Measurements from ENCODE around the gene DEPDC5. TPM values are rescaled to one million over a fixed set of nuclear protein-coding genes. Genes with fewer than 3 reads are reported as not detected.

Gene DEPDC5
- total and polyA plus RNA-seq, 9 of the 15 experiments (the other 6 are each of a cell fraction or from before 2014, with no cell fraction given) = 2.3 to 12.3 (median 10.7) TPM

DNA sequence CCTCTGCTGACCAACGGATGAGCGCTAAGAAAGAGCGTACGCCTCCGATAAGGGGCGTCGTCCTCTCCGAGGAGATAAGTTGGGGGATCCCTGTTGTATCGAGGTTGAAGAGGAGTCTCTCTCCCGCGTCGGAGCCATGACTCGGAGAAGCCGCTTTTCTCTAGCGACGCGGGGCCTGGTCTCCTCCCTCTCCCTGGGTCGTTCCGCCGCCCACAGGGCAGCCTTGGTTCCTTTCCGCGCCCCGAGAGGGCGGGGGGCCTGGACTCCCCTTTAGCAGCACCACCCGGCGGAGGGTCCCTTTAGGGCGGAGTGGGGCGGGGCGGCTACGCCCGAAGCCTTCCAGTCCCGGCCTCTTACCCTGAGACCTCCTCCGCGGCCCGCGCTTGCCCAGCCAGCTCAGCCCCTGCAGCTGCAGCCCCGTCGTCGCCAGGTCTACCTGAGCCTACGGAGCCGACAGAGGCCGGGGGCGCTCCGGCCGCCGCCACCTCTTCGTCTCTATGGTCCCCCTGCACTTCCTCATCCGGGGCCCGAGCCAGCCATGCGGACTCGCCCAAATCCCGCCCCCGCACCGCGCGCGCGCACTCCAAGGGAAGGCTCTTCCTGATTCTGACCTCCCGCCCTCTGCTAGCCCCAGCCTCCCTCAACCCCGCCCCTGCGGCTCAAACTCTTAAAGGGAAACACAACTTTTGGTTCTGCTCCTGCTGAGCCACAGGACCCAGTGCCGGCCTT lies 4.0 kb upstream of the DEPDC5 start, which contains the start of gene PRR14L (continued):
- TF ChIP-seq, protein P1, sequence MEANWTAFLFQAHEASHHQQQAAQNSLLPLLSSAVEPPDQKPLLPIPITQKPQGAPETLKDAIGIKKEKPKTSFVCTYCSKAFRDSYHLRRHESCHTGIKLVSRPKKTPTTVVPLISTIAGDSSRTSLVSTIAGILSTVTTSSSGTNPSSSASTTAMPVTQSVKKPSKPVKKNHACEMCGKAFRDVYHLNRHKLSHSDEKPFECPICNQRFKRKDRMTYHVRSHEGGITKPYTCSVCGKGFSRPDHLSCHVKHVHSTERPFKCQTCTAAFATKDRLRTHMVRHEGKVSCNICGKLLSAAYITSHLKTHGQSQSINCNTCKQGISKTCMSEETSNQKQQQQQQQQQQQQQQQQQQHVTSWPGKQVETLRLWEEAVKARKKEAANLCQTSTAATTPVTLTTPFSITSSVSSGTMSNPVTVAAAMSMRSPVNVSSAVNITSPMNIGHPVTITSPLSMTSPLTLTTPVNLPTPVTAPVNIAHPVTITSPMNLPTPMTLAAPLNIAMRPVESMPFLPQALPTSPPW (CRISPR knock-in tag; IDR thresholded peaks at IDR 0.05) = peak; percentile 89
- TF ChIP-seq HDGF (IDR thresholded peaks at IDR 0.05) (no peak), NFXL1 (CRISPR knock-in tag; IDR thresholded peaks at IDR 0.05) (no peak), TAF1 (IDR thresholded peaks at IDR 0.05; ENCODE audit: control insufficient read depth, extremely low read depth, insufficient read depth, low read length, severe bottlenecking) (peak; percentile 85), NCOA1 (IDR thresholded peaks at IDR 0.05; ENCODE audit: low read depth) (no peak), HOXB6 (CRISPR knock-in tag; IDR thresholded peaks at IDR 0.05; ENCODE audit: borderline replicate concordance) (no peak), MED1 (CRISPR knock-in tag; IDR thresholded peaks at IDR 0.05; ENCODE audit: borderline replicate concordance) (no peak), CBFA2T3 (IDR thresholded peaks at IDR 0.05) (no peak), EP300 (IDR thresholded peaks at IDR 0.05; ENCODE audit: low read length) (peak; percentile 32; the same call in 1 of the 2 replicates), ARNT (IDR thresholded peaks at IDR 0.05) (no peak), MTF1 (CRISPR knock-in tag; IDR thresholded peaks at IDR 0.05; ENCODE audit: borderline replicate concordance) (no peak), NCOA6 (IDR thresholded peaks at IDR 0.05) (no peak), NR4A1 (CRISPR knock-in tag; IDR thresholded peaks at IDR 0.05) (no peak), NR4A1 (tag; IDR thresholded peaks at IDR 0.05) (no peak), MAFG (tag; conservative IDR thresholded peaks at IDR 0.05) (no peak), ZNF445 (CRISPR knock-in tag; IDR thresholded peaks at IDR 0.05; ENCODE audit: low read depth) (no peak), HDAC8 (tag; IDR thresholded peaks at IDR 0.05) (no peak), ZNF146 (CRISPR knock-in tag; IDR thresholded peaks at IDR 0.05; ENCODE audit: unreplicated experiment) (no peak), GATAD2A (IDR thresholded peaks at IDR 0.05) (0 out of 2 replicates have a peak, but pooled peaks have one; percentile 5), HDAC6 (IDR thresholded peaks at IDR 0.05; ENCODE audit: low read depth, low read length) (no peak), FOSL1 (tag; conservative IDR thresholded peaks at IDR 0.05) (0 out of 2 replicates have a peak, but pooled peaks have one; percentile 27), ZFPM2 (CRISPR knock-in tag; IDR thresholded peaks at IDR 0.05) (no peak), TCF3 (CRISPR knock-in tag; IDR thresholded peaks at IDR 0.05) (no peak), ZNF586 (CRISPR knock-in tag; conservative IDR thresholded peaks at IDR 0.05) (no peak), ZNF311 (CRISPR knock-in tag; IDR thresholded peaks at IDR 0.05) (no peak), SMARCA4 (IDR thresholded peaks at IDR 0.05) (no peak), SMAD3 (CRISPR knock-in tag; conservative IDR thresholded peaks at IDR 0.05) (no peak), PCBP1 (IDR thresholded peaks at IDR 0.05; ENCODE audit: low read depth, low read length, poor library complexity, severe bottlenecking) (peak; percentile 53), ZNF124 (CRISPR knock-in tag; IDR thresholded peaks at IDR 0.05) (no peak)
- TF ChIP-seq, protein P2, sequence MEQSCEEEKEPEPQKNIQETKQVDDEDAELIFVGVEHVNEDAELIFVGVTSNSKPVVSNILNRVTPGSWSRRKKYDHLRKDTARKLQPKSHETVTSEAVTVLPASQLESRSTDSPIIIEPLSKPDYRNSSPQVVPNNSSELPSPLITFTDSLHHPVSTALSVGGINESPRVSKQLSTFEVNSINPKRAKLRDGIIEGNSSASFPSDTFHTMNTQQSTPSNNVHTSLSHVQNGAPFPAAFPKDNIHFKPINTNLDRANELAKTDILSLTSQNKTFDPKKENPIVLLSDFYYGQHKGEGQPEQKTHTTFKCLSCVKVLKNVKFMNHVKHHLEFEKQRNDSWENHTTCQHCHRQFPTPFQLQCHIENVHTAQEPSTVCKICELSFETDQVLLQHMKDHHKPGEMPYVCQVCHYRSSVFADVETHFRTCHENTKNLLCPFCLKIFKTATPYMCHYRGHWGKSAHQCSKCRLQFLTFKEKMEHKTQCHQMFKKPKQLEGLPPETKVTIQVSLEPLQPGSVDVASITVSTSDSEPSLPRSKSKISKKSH (CRISPR knock-in tag; IDR thresholded peaks at IDR 0.05) = no peak
- TF ChIP-seq, protein P3, sequence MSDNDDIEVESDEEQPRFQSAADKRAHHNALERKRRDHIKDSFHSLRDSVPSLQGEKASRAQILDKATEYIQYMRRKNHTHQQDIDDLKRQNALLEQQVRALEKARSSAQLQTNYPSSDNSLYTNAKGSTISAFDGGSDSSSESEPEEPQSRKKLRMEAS (CRISPR knock-in tag; IDR thresholded peaks at IDR 0.05) = peak; percentile 64

All from K562 (cell line).